Left cardiac atrium (tissue), 4 donors: ENCODE results near the gene COCH. TPM values are rescaled to one million over a fixed set of nuclear protein-coding genes. Genes with fewer than 3 reads are reported as not detected.
"Not testable (repeated sequence)": the region's sequence is repeated elsewhere in the genome, so short reads cannot be mapped to it uniquely, and the experiment has no call there.

Experiments
- ATAC-seq, 2 donors: fragments of 200-7000 bp; cut with Tn5 transposase; one replicate each; pipeline ENCODE4 v1.9.1; 2020; ENCODE audit warnings: mild to moderate bottlenecking in 2 of 2, moderate library complexity in 2 of 2
- DNase-seq: peaks from one replicate; pipeline ENCODE4 v3.0.0-alpha.2; 2020
- intact Hi-C, 2 donors: fragments of 100-400 bp; cut with DNase I; formaldehyde crosslinking; loops; one replicate each; pipeline versions ENCODE4 v1.14.1 to v1.15.1; 2022 to 2023
- total RNA-seq, 2 donors: library from RNA; stranded (reverse); fragmentation: NEBNext Ultra II Directional; extraction: Animal tissue kit (Norgen Biotek cat#: 25700); gene quantifications; one replicate each; pipeline ENCODE4 v1.2.1, GENCODE V29; 2021
- donor health status: DM: no; HTN: yes; CAD: no.
- donor health status: DM: no; HTN: yes; CAD: no; lungs with severe emphysema.
- donor health status: DM: yes; HTN: yes; CAD: no.
- donor health status: Dilated cardiomyopathy.

Gene COCH
- total RNA-seq, 2 donors from 2014 or later = 0.82 to 1.2 TPM

DNA sequence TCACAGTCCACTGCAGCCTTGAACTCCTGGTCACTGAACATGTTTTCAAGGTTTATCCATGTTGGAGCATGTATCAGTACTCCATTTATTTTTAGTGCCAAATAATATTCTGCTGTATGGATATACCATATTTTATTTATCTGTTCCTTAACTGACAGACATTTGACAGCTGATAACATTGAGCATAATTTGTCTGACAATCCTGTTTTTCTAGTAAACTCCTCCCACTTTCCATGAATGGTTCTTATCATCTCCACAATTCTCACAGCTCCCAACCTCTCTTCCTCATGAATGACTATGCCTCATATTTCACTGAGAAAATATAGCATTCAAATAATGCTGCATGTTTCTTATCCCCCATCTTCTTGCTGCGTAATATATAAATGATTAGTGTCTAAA lies 33.3 kb downstream of the COCH start:
- DNase-seq (no peak), ATAC-seq (no peak)
- intact Hi-C loops = loop anchor here in 1 of 2 donors (10.0 kb wide), 1 partner anchor 253 kb away; no protein-coding TSS in a partner anchor

GRCh38 chr14:30908826-30909225 lies 34.5 kb downstream of the COCH start:
- intact Hi-C loops = loop anchor here in 1 of 2 donors (10.0 kb wide), 1 partner anchor 254 kb away; no protein-coding TSS in a partner anchor
- DNase-seq = no peak
- no peak for ATAC-seq

- intact Hi-C loops = no loop called here
- no peak for DNase-seq
- ATAC-seq = no peak
Observed at GRCh38 chr14:30914812-30915211, 40.5 kb downstream of the COCH start.

- ATAC-seq = no peak
- intact Hi-C loops = no loop called here
- no peak for DNase-seq
Observed at GRCh38 chr14:30915596-30915995, 41.2 kb downstream of the COCH start.

- no peak for ATAC-seq
- intact Hi-C loops = no loop called here
Observed at GRCh38 chr14:30921305-30921704, 46.9 kb downstream of the COCH start.

DNA sequence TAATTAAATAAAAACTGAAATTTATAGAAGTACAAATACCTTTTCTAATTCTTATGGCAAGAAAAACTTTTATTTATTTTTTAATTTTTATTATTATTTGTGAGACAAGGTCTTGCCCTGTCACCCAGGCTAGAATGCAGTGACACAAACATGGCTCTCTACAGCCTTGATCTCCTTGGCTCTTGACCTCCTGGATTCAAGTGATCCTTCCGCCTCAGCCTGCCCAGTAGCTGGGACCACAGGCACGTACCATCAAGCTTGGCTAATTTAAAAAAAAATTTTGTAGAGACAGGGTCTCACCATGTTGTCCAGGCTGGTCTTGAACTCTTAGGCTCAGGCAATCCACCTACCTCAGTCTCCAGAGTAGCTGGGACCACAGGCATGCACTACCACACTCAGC lies 47.4 kb downstream of the COCH start:
- ATAC-seq = no peak
- intact Hi-C loops = no loop called here
- no peak for DNase-seq

More at GRCh38 chr14:30921305-30921704, 46.9 kb downstream of the COCH start:
- DNase-seq = no peak

DNA sequence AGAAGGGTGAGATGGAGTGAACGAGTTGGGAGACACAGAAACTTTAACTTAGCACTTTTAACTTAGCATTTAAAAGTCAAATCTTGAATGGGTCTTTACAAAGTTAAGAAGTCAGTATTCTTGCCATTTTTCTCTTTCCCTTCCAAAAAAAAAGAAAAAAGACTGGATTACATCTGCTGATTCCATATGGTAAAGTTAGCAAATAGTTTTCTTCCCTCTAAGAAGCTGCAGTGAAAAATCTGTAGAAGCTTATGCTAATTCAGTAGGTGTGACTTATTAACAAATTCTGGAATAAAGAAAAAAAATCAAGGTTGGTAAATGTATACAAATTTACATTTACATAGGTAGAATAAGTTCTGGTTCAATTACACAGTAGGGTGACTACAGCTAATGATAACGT lies 50.9 kb downstream of the COCH start:
- DNase-seq = no peak
- ATAC-seq = no peak
- intact Hi-C loops = no loop called here

DNA sequence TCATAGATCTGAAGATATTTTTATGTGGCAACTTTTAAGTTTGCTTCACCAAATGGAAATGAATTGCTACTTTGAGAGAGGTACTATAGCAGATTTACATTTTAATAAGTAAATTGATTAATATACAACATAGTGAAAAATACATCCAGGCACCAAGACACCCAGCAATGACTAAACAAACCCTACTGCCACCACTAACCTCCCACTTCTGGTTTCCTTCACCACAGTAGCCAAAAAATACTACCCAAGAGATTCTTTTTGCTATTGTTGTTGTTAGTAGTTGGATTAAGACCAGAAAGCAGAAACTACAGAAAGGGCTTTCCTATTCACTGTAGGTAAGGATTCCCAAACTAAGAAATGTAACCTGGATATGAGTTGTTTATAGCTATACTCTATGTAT lies 54.1 kb downstream of the COCH start:
- DNase-seq (no peak), ATAC-seq (no peak)
- intact Hi-C loops = no loop called here

GRCh38 chr14:30933937-30934336 lies 59.6 kb downstream of the COCH start:
- DNase-seq, ATAC-seq, intact Hi-C loops: not testable (repeated sequence)

DNA sequence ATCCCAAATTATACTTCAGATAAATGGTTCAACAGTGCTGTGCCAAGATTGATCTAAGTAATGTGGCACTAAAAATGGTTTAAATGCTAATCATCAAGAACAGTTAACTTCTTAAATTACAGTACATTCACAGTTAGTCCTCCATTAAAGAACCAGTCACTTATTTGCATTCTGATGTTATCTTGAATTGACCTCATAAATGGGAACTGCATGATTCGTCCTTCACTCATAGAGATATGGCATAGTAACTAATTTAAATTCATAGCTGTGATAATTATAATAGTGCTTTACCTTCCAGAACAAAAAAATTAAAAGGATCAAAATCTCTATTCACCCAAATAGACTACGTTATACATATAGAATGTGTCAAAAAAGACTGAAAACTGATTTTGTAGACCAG lies 61.1 kb downstream of the COCH start:
- no peak for DNase-seq
- ATAC-seq = no peak

GRCh38 chr14:30938617-30939016 lies 64.3 kb downstream of the COCH start:
- no peak for ATAC-seq
- no peak for DNase-seq
- intact Hi-C loops = no loop called here

More for the DNA sequence above, 61.1 kb downstream of the COCH start:
- intact Hi-C loops = no loop called here

Other genes with a start within 250 kb of the COCH start
- gene AP4S1, start 151.1 kb downstream of the COCH start, total RNA-seq = 1 to 10 TPM; 6.3 to 7.5 TPM
- 10 to 100 TPM; 37.3 to 48.6 TPM for gene STRN3, start 151.8 kb downstream of the COCH start, total RNA-seq